ENCODE data around the gene PHF20.

DNA sequence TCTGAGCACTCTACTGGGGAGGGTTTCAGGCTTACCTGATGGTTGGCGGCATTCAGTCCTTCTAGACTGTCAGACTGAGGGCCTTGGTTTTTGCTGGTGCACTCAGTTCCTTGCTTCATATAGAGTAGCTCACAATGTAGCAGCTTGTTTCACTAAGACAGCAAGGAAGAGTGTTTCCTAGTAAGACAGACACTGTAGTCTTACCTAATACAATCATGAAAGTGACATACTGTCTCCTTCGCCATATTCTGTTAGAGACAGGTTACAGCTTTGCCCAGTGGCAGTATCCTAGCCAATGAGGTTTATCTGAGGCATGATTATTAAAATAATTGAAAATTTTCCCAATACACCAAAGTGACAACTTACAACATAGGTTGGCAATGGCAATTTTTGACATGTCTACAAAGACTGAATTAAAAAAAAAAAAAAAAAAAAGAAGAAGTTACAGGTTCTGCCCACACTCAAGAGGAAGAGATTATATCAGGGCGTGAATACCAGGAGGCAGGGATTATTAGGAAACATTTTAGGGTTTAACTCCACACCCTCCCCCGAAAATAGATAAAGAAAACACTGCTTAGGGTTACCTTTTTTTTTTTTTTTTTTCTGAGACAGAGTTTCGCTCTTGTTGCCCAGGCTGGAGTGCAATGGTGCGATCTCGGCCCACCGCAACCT is 115.7 kb downstream of the PHF20 start:
- TF ChIP-seq, protein P1, sequence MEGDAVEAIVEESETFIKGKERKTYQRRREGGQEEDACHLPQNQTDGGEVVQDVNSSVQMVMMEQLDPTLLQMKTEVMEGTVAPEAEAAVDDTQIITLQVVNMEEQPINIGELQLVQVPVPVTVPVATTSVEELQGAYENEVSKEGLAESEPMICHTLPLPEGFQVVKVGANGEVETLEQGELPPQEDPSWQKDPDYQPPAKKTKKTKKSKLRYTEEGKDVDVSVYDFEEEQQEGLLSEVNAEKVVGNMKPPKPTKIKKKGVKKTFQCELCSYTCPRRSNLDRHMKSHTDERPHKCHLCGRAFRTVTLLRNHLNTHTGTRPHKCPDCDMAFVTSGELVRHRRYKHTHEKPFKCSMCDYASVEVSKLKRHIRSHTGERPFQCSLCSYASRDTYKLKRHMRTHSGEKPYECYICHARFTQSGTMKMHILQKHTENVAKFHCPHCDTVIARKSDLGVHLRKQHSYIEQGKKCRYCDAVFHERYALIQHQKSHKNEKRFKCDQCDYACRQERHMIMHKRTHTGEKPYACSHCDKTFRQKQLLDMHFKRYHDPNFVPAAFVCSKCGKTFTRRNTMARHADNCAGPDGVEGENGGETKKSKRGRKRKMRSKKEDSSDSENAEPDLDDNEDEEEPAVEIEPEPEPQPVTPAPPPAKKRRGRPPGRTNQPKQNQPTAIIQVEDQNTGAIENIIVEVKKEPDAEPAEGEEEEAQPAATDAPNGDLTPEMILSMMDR (IDR thresholded peaks at IDR 0.05): no peak
- TF ChIP-seq POLR2A (IDR thresholded peaks at IDR 0.05): no peak

Measured in lower leg skin (tissue), 3 donors.